Right lobe of liver (tissue), 4 donors: ENCODE results near the gene AQP12A.

Experiments used
- POLR2A ChIP-seq: fragments of 450-650 bp; IDR thresholded peaks from one replicate; pipeline ENCODE4 v1.6.1; 2017; ENCODE audit warnings: antibody characterized with exemption, mild to moderate bottlenecking
- TF ChIP-seq, protein P1 (sequence below), 4 donors: fragments of 200-600 bp in 3 of 4; fragments of 450-650 bp in 1 of 4; IDR thresholded peaks; one replicate each; pipeline versions ENCODE4 v1.5.1 to v1.8.0; 2016 to 2022; ENCODE audit warnings: antibody characterized with exemption in 4 of 4, mild to moderate bottlenecking in 2 of 4
- donor health status: DM: no; HTN: no; CAD: no.
- donor health status: DM: no; HTN: no; CAD: no.
- donor health status: DM: no; HTN: yes; CAD: no.

DNA sequence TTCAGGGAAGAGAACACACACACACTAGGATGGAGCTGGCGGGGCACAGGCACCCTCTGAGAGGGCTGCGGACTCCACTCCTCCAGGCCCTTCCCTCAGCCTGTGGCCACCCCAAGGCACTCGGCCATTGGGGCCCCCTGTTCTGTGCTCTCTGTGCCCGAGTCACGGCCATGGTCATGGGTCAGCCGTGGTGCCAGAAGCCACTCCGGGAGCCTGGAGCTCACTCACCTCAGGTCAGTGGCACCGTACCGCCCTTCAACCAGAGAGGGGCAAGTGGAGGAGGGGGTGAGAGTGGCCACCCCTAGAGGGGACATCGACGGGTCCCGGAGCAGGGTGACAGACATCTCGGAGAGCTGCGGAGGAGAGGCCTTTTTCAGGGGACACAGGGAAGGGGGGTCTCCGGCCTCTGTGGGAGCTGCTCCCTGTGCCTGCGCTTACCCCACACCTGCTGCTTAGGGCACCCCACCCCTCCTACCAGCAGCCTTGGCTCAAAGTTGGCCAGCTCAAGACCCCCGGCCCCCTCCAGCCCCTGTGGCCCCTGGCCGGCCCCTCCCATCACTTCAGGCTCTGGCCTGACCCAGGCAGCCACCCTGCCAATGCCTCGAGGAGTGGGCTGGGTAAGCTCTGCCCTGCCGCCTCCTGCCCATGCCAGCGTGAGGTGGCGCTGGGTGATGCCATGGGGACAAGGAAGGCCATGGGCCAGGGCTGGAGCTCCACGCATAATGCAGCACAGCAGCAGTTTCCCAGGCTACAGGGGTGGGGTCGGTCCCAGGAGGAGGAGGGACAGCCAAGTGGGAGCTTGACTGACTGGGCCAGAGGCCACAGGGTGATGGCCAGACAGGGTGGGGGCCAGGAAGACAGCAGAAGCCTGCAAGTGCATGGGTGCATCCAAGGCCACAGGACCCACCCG, 29.3 kb downstream of the AQP12A start:
- TF ChIP-seq, protein P1, sequence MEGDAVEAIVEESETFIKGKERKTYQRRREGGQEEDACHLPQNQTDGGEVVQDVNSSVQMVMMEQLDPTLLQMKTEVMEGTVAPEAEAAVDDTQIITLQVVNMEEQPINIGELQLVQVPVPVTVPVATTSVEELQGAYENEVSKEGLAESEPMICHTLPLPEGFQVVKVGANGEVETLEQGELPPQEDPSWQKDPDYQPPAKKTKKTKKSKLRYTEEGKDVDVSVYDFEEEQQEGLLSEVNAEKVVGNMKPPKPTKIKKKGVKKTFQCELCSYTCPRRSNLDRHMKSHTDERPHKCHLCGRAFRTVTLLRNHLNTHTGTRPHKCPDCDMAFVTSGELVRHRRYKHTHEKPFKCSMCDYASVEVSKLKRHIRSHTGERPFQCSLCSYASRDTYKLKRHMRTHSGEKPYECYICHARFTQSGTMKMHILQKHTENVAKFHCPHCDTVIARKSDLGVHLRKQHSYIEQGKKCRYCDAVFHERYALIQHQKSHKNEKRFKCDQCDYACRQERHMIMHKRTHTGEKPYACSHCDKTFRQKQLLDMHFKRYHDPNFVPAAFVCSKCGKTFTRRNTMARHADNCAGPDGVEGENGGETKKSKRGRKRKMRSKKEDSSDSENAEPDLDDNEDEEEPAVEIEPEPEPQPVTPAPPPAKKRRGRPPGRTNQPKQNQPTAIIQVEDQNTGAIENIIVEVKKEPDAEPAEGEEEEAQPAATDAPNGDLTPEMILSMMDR (IDR thresholded peaks at IDR 0.05): no peak
- TF ChIP-seq POLR2A: no peak
